IMR-90 (cell line): ENCODE results near the gene KDR. TPM values are rescaled to one million over a fixed set of nuclear protein-coding genes. Genes with fewer than 3 reads are reported as not detected.

ENCODE experiments used
- ATAC-seq: fragments of 200-7000 bp; cut with Tn5 transposase; 2 replicates; pipeline ENCODE4 v1.9.1; 2020; ENCODE audit warnings: low read depth, mild to moderate bottlenecking, moderate library complexity
- BruUV-seq: library from RNA; stranded (reverse); fragments of 400-500 nt; replicated peaks from 2 replicates; lab custom pipeline; 2021; lab: Mats Ljungman, UMichigan
- CTCF ChIA-PET: fragments of 300-600 bp; formaldehyde crosslinking; extraction: SDS; loops from one replicate; lab custom pipeline; 2021; ENCODE audit warnings: antibody characterized with exemption; lab: Yijun Ruan, JAX
- POLR2A ChIA-PET: fragments of 300-600 bp; sonication (Branson Sonifier 250); formaldehyde crosslinking; loops from one replicate; lab custom pipeline; 2022; ENCODE audit warnings: antibody characterized with exemption; ENCODE audit not compliant: unreplicated experiment; lab: Charles Lee
- DNase-seq: peaks from one replicate; pipeline ENCODE4 v3.0.0; 2013
- H2AFZ ChIP-seq: replicated peaks from 2 replicates; pipeline ENCODE3; 2013; ENCODE audit warnings: low read length, mild to moderate bottlenecking; ENCODE audit not compliant: poor library complexity
- H2AK5ac ChIP-seq: 2 replicates; pipeline ENCODE4 v1.6.1; 2013; ENCODE audit warnings: low read depth, low read length, inconsistent platforms
- H2AK9ac ChIP-seq: replicated peaks from 2 replicates; pipeline ENCODE3; 2013; ENCODE audit warnings: mild to moderate bottlenecking, low read depth, low read length, moderate library complexity; ENCODE audit not compliant: poor library complexity
- H2BK120ac ChIP-seq: 2 replicates; pipeline ENCODE4 v1.6.1; 2013; ENCODE audit warnings: low read depth, low read length, inconsistent platforms
- H2BK15ac ChIP-seq: 3 replicates; pipeline ENCODE4 v1.6.1; 2013; ENCODE audit warnings: low read depth, low read length, inconsistent platforms
- H2BK20ac ChIP-seq: 2 replicates; pipeline ENCODE4 v1.6.1; 2013; ENCODE audit warnings: low read depth, mild to moderate bottlenecking, inconsistent platforms, low read length, moderate library complexity
- H2BK5ac ChIP-seq: 2 replicates; pipeline ENCODE4 v1.6.1; 2013; ENCODE audit warnings: mild to moderate bottlenecking, low read depth, low read length, inconsistent platforms; ENCODE audit not compliant: poor library complexity, severe bottlenecking
- H3K14ac ChIP-seq: replicated peaks from 2 replicates; pipeline ENCODE4 v1.6.1; 2013; ENCODE audit warnings: low read depth, low read length, inconsistent platforms
- H3K18ac ChIP-seq: 2 replicates; pipeline ENCODE4 v1.6.1; 2013; ENCODE audit warnings: low read depth, low read length, control low read depth
- H3K23ac ChIP-seq: 2 replicates; pipeline ENCODE4 v1.6.1; 2013; ENCODE audit warnings: low read depth, low read length, inconsistent platforms
- H3K27ac ChIP-seq: 2 replicates; pipeline ENCODE4 v1.5.1; 2013; ENCODE audit warnings: mild to moderate bottlenecking, control low read depth, low read length; ENCODE audit not compliant: insufficient read depth
- H3K27me3 ChIP-seq: 2 replicates; pipeline ENCODE4 v1.6.1; 2013; ENCODE audit warnings: low read length; ENCODE audit not compliant: control insufficient read depth, insufficient read depth
- H3K36me3 ChIP-seq: 2 replicates; pipeline ENCODE4 v1.6.1; 2013; ENCODE audit warnings: low read length, mixed read lengths; ENCODE audit not compliant: control insufficient read depth, insufficient read depth
- H3K4ac ChIP-seq: 2 replicates; pipeline ENCODE4 v1.6.1; 2013; ENCODE audit warnings: low read depth, low read length, inconsistent platforms
- H3K4me1 ChIP-seq: 2 replicates; pipeline ENCODE4 v1.6.1; 2013; ENCODE audit warnings: low read length, mixed read lengths; ENCODE audit not compliant: control insufficient read depth, insufficient read depth
- H3K4me2 ChIP-seq: 2 replicates; pipeline ENCODE4 v1.6.1; 2013; ENCODE audit warnings: low read depth, mild to moderate bottlenecking, control low read depth, low read length, moderate library complexity
- H3K4me3 ChIP-seq: 2 replicates; pipeline ENCODE4 v1.5.1; 2013; ENCODE audit warnings: low read depth, mild to moderate bottlenecking, control low read depth, low read length, moderate library complexity; ENCODE audit not compliant: insufficient read depth
- H3K56ac ChIP-seq: 2 replicates; pipeline ENCODE4 v1.6.1; 2013; ENCODE audit warnings: low read length, inconsistent platforms; ENCODE audit not compliant: insufficient read depth; ENCODE audit errors: extremely low read depth
- H3K79me1 ChIP-seq, 2 experiments: 2 replicates each; pipeline ENCODE4 v1.6.1; 2013; ENCODE audit warnings: low read length in 2 of 2, inconsistent platforms in 1 of 2, low read depth in 1 of 2
- H3K9ac ChIP-seq: 2 replicates; pipeline ENCODE4 v1.6.1; 2013; ENCODE audit warnings: low read depth, low read length, control low read depth
- H3K9me1 ChIP-seq: 2 replicates; pipeline ENCODE4 v1.6.1; 2013; ENCODE audit warnings: low read length, inconsistent platforms; ENCODE audit not compliant: insufficient read depth
- H3K9me3 ChIP-seq: 2 replicates; pipeline ENCODE4 v1.6.1; 2013; ENCODE audit warnings: low read length; ENCODE audit not compliant: control insufficient read depth, insufficient read depth
- H4K20me1 ChIP-seq: 2 replicates; pipeline ENCODE4 v1.6.1; 2013; ENCODE audit warnings: low read length, inconsistent platforms; ENCODE audit not compliant: insufficient read depth
- H4K5ac ChIP-seq: 2 replicates; pipeline ENCODE4 v1.6.1; 2013; ENCODE audit warnings: mild to moderate bottlenecking, low read depth, low read length, control low read depth
- H4K8ac ChIP-seq, 2 experiments: 2 replicates each; pipeline ENCODE4 v1.6.1; 2013; ENCODE audit warnings: low read depth in 2 of 2, low read length in 2 of 2, control low read depth in 1 of 2, inconsistent platforms in 1 of 2
- H4K91ac ChIP-seq: 2 replicates; pipeline ENCODE4 v1.6.1; 2013; ENCODE audit warnings: low read depth, low read length, inconsistent platforms; ENCODE audit not compliant: insufficient read depth
- BHLHE40 ChIP-seq: fragments of 150-350 bp; IDR thresholded peaks from 2 replicates; pipeline ENCODE4 v1.6.1; 2016; ENCODE audit warnings: mild to moderate bottlenecking, low read depth, low read length
- CEBPB ChIP-seq: IDR thresholded peaks from 2 replicates; pipeline ENCODE4 v1.6.1; 2012; ENCODE audit warnings: low read depth, low read length, improper control_type of control experiment
- CHD1 ChIP-seq: IDR thresholded peaks from 2 replicates; pipeline ENCODE4 v1.6.1; 2012; ENCODE audit warnings: low read depth, low read length, improper control_type of control experiment
- ELK1 ChIP-seq: fragments of 150-350 bp; IDR thresholded peaks from 2 replicates; pipeline ENCODE4 v1.6.1; 2016; ENCODE audit warnings: low read depth, mild to moderate bottlenecking, low read length, moderate library complexity, borderline replicate concordance
- FOS ChIP-seq: fragments of 150-350 bp; IDR thresholded peaks from 2 replicates; pipeline ENCODE4 v1.6.1; 2016; ENCODE audit warnings: low read depth, low read length
- MAFK ChIP-seq: IDR thresholded peaks from 2 replicates; pipeline ENCODE4 v1.6.1; 2012; ENCODE audit warnings: low read depth, low read length, improper control_type of control experiment
- MAZ ChIP-seq: IDR thresholded peaks from 2 replicates; pipeline ENCODE4 v1.6.1; 2012; ENCODE audit warnings: low read depth, mild to moderate bottlenecking, low read length, improper control_type of control experiment, moderate library complexity, borderline replicate concordance
- MXI1 ChIP-seq: IDR thresholded peaks from 2 replicates; pipeline ENCODE4 v1.6.1; 2012; ENCODE audit warnings: low read depth, mild to moderate bottlenecking, low read length, moderate library complexity, borderline replicate concordance
- NFE2L2 ChIP-seq: fragments of 150-350 bp; IDR thresholded peaks from 2 replicates; pipeline ENCODE4 v1.6.1; 2016; ENCODE audit warnings: low read depth, mild to moderate bottlenecking, low read length
- POLR2A ChIP-seq: IDR thresholded peaks from 2 replicates; pipeline ENCODE4 v1.6.1; 2012; ENCODE audit warnings: mild to moderate bottlenecking, low read depth, low read length
- RAD21 ChIP-seq: IDR thresholded peaks from 2 replicates; pipeline ENCODE4 v1.6.1; 2012; ENCODE audit warnings: low read length, improper control_type of control experiment
- RCOR1 ChIP-seq: IDR thresholded peaks from 2 replicates; pipeline ENCODE4 v1.6.1; 2012; ENCODE audit warnings: mild to moderate bottlenecking, low read length, improper control_type of control experiment; ENCODE audit not compliant: insufficient replicate concordance
- RFX5 ChIP-seq: IDR thresholded peaks from 2 replicates; pipeline ENCODE4 v1.8.0; 2012; ENCODE audit warnings: low read depth, mild to moderate bottlenecking, low read length, moderate library complexity
- SMC3 ChIP-seq: fragments of 150-350 bp; IDR thresholded peaks from 2 replicates; pipeline ENCODE4 v1.6.1; 2016; ENCODE audit warnings: low read depth, mild to moderate bottlenecking, antibody characterized with exemption, low read length, moderate library complexity
- USF2 ChIP-seq: fragments of 150-350 bp; IDR thresholded peaks from 2 replicates; pipeline ENCODE4 v1.6.1; 2017; ENCODE audit warnings: mild to moderate bottlenecking, antibody characterized with exemption, low read length, low read depth
- WGBS, 2 experiments: methylation state at CpG; one replicate each; pipeline versions ENCODE4 v1.1.5 to v1.1.7; 2013; ENCODE audit warnings: missing lambda C conversion rate in 2 of 2; ENCODE audit not compliant: insufficient read length in 1 of 2; ENCODE audit errors: extremely low coverage in 2 of 2; 5-methylcytosine and 5-hydroxymethylcytosine counted together
- dilution Hi-C: fragments of 300-500 bp; cut with HindIII; formaldehyde crosslinking; loops from one replicate; pipeline ENCODE4 v1.14.3; 2018; ENCODE audit warnings: low sequenced_read_pairs; ENCODE audit not compliant: unreplicated experiment
- in situ Hi-C: fragments of 300-500 bp; cut with MboI; formaldehyde crosslinking; loops from 3 replicates; pipeline ENCODE4 v1.14.3; 2019; ENCODE audit warnings: low sequenced_read_pairs, inconsistent platforms, mixed read lengths
- intact Hi-C: fragments of 100-400 bp; cut with micrococcal nuclease; formaldehyde crosslinking; loops from 2 replicates; pipeline ENCODE4 v1.10.0; 2022
- polyA plus RNA-seq, 3 experiments: library from polyadenylated mRNA; depleted of rRNA; stranded (reverse); fragments of >200 nt; gene quantifications; 2 replicates each; pipeline ENCODE4 v1.2.3, GENCODE V29; 2012; ENCODE audit warnings: low replicate concordance in 1 of 3
- total RNA-seq: library from RNA; depleted of rRNA; stranded (reverse); fragments of >200 nt; gene quantifications from 2 replicates; pipeline ENCODE4 v1.2.3, GENCODE V29; 2012
- TF ChIP-seq, protein P1 (sequence below): conservative IDR thresholded peaks from 2 replicates; pipeline ENCODE4 v1.5.1; 2012; ENCODE audit warnings: mild to moderate bottlenecking, low read depth, low read length, improper control_type of control experiment

The KDR gene
- total and polyA plus RNA-seq, 2 of the 4 experiments (the other 2 are of a cell fraction) = not detected

GRCh38 chr4:55033296-55033695 is 92.1 kb downstream of the KDR start:
- H3K56ac ChIP-seq = no peak overlapping the region
- no peak overlapping the region for H3K18ac ChIP-seq
- H3K9me1 ChIP-seq = no peaks in the 10 kb centered on the region
- no peak overlapping the region for H2BK5ac ChIP-seq
- H3K36me3 ChIP-seq = no peaks in the 10 kb centered on the region
- no TSS peak for BruUV-seq
- POLR2A ChIA-PET = interaction anchor here (0.5 kb wide), 1 partner anchor 100 kb away, joined by 3 read pairs; no protein-coding TSS in a partner anchor
- intact Hi-C loops (no loop called here), in situ Hi-C loops (no loop called here), dilution Hi-C loops (no loop called here)
- H4K20me1 ChIP-seq = no peaks in the 10 kb centered on the region
- DNase-seq = no peak
- no peak overlapping the region for H3K14ac ChIP-seq
- H3K4ac ChIP-seq = no peak overlapping the region
- no peaks in the 10 kb centered on the region for H3K4me1 ChIP-seq
- CTCF ChIA-PET = no interaction called here
- no peak overlapping the region for H4K5ac ChIP-seq
- no peak overlapping the region for H2AFZ ChIP-seq
- H3K9me3 ChIP-seq = no peaks in the 10 kb centered on the region
- H2BK15ac ChIP-seq = no peak overlapping the region
- no peak overlapping the region for H3K23ac ChIP-seq
- no peak overlapping the region for H3K4me3 ChIP-seq
- H2BK120ac ChIP-seq = no peak overlapping the region
- H3K27ac ChIP-seq = no peak overlapping the region
- H2BK20ac ChIP-seq = no peak overlapping the region
- H4K91ac ChIP-seq = no peak overlapping the region
- H4K8ac ChIP-seq = no peak overlapping the region
- no peaks in the 10 kb centered on the region for H3K79me1 ChIP-seq
- no peak for TF ChIP-seq ELK1
- TF ChIP-seq CEBPB = no peak
- no peak for TF ChIP-seq SMC3
- no peak for TF ChIP-seq CHD1
- TF ChIP-seq NFE2L2 = no peak
- TF ChIP-seq RCOR1 = no peak
- no peak for TF ChIP-seq RAD21
- TF ChIP-seq POLR2A = no peak
- TF ChIP-seq, protein P1, sequence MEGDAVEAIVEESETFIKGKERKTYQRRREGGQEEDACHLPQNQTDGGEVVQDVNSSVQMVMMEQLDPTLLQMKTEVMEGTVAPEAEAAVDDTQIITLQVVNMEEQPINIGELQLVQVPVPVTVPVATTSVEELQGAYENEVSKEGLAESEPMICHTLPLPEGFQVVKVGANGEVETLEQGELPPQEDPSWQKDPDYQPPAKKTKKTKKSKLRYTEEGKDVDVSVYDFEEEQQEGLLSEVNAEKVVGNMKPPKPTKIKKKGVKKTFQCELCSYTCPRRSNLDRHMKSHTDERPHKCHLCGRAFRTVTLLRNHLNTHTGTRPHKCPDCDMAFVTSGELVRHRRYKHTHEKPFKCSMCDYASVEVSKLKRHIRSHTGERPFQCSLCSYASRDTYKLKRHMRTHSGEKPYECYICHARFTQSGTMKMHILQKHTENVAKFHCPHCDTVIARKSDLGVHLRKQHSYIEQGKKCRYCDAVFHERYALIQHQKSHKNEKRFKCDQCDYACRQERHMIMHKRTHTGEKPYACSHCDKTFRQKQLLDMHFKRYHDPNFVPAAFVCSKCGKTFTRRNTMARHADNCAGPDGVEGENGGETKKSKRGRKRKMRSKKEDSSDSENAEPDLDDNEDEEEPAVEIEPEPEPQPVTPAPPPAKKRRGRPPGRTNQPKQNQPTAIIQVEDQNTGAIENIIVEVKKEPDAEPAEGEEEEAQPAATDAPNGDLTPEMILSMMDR = no peak
- no peak for TF ChIP-seq USF2
- TF ChIP-seq FOS = no peak
- no peak for TF ChIP-seq MAZ
- TF ChIP-seq BHLHE40 = no peak
- no peak for TF ChIP-seq MXI1
- TF ChIP-seq RFX5 = no peak
- TF ChIP-seq MAFK = no peak
- no CpG with 5 or more reads among the region's 8 CpGs for whole genome bisulfite sequencing, 2 experiments
- no peak overlapping the region for H3K4me2 ChIP-seq
- no peak overlapping the region for H2AK5ac ChIP-seq
- peaks cover 9% of the 10 kb centered on the region for H3K27me3 ChIP-seq
- H3K9ac ChIP-seq = no peak overlapping the region
- no peak for ATAC-seq
- no peak overlapping the region for H2AK9ac ChIP-seq
